Gastrocnemius medialis (tissue), 4 donors: ENCODE data around the gene TTLL9. TPM values are rescaled to one million over a fixed set of nuclear protein-coding genes. Genes with fewer than 3 reads are reported as not detected.

Source experiments
- ATAC-seq, 2 donors: fragments of 150-250 bp; one replicate each; pipeline ENCODE4 v1.9.1; 2016
- DNase-seq, 2 donors: peaks; one replicate each; pipeline ENCODE4 v3.0.0-alpha.2; 2019
- H3K27ac ChIP-seq, 4 donors: fragments of 200-600 bp; sonication (generic); 1 replicate in 1 of 4; 2 replicates in 3 of 4; pipeline ENCODE4 v1.5.1; 2016 to 2018; ENCODE audit warnings: mild to moderate bottlenecking in 2 of 4, moderate library complexity in 1 of 4
- H3K27me3 ChIP-seq, 3 donors: fragments of 200-600 bp; sonication (generic) in 2 of 3; 1 replicate in 1 of 3; 2 replicates in 2 of 3; pipeline versions ENCODE4 v1.5.1 to v1.6.0; 2016 to 2019; ENCODE audit warnings: mild to moderate bottlenecking in 1 of 3, moderate library complexity in 1 of 3
- H3K36me3 ChIP-seq, 2 donors: fragments of 200-600 bp; sonication (generic) in 1 of 2; one replicate each; pipeline ENCODE4 v1.5.1; 2017 to 2018
- H3K4me1 ChIP-seq, 2 donors: fragments of 200-600 bp; sonication (generic) in 1 of 2; one replicate each; pipeline ENCODE4 v1.5.1; 2016 to 2017; ENCODE audit warnings: mild to moderate bottlenecking in 2 of 2
- H3K4me3 ChIP-seq, 4 donors: fragments of 200-600 bp; sonication (generic) in 3 of 4; 1 replicate in 1 of 4; 2 replicates in 3 of 4; pipeline ENCODE4 v1.5.1; 2016 to 2019; ENCODE audit warnings: mild to moderate bottlenecking in 2 of 4
- H3K9me3 ChIP-seq, 3 donors: fragments of 200-600 bp; sonication (generic) in 2 of 3; 1 replicate in 1 of 3; 2 replicates in 2 of 3; pipeline ENCODE4 v1.5.1; 2016 to 2019
- POLR2A ChIP-seq, 2 donors: fragments of 450-650 bp; IDR thresholded peaks; one replicate each; pipeline ENCODE4 v1.6.1; 2017; ENCODE audit warnings: antibody characterized with exemption in 2 of 2, mild to moderate bottlenecking in 2 of 2, moderate library complexity in 2 of 2
- in situ Hi-C, 4 donors: fragments of 200-750 bp; cut with MboI; loops; one replicate each; pipeline versions ENCODE4 v1.15.0 to v1.8.0; 2017; ENCODE audit warnings: low sequenced_read_pairs in 4 of 4
- intact Hi-C: fragments of 100-400 bp; cut with DNase I; formaldehyde crosslinking; loops from one replicate; pipeline ENCODE4 v1.15.1; 2023; ENCODE audit warnings: low total_unique reads
- total RNA-seq, 4 donors: library from RNA; depleted of rRNA; stranded (reverse); fragments of >200 nt; gene quantifications; one replicate each; pipeline versions ENCODE4 v1.1.0 to v1.2.3, GENCODE V29; 2016
- TF ChIP-seq, protein P1 (sequence below), 5 experiments: fragments of 450-650 bp in 3 of 5; fragments of 200-600 bp in 2 of 5; sonication (generic) in 2 of 5; IDR thresholded peaks in 4 of 5; conservative IDR thresholded peaks in 1 of 5; 1 replicate in 4 of 5; 2 replicates in 1 of 5; pipeline ENCODE4 v1.5.1; 2016 to 2019; ENCODE audit warnings: antibody characterized with exemption in 5 of 5, mild to moderate bottlenecking in 3 of 5, moderate library complexity in 3 of 5

The TTLL9 gene
- total RNA-seq, 4 donors from 2014 or later = not detected

DNA sequence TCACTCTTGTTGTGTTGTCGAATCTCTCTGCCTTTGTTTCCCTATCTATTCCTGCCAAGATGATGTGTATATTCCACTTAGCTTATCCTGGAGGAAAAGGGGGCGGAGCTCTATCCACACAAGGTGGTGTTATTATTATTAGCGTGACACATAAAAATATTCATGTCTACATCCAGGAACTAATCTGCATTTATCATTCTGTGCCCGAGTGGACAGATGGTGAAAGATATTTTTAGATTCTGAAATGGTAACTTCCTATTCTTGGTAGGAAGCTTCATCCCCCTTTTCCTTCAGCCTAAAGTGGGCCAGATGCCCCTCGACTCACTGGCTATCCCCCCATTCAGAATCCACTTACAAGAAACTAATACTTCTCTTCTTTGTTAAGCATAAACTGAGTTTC is 99.6 kb downstream of the TTLL9 start:
- Histone ChIP-seq H3K27me3 (peaks cover 19 to 25% (median 24%) of the 10 kb centered on the region in 3 donors), H3K27ac (no peak overlapping the region), H3K4me3 (no peak overlapping the region), H3K36me3 (no peaks in the 10 kb centered on the region), H3K9me3 (no peaks in the 10 kb centered on the region), H3K4me1 (no peaks in the 10 kb centered on the region)
- in situ Hi-C loops (no loop called here), intact Hi-C loops (no loop called here)
- TF ChIP-seq POLR2A (IDR thresholded peaks at IDR 0.05) = no peak
- TF ChIP-seq, protein P1, sequence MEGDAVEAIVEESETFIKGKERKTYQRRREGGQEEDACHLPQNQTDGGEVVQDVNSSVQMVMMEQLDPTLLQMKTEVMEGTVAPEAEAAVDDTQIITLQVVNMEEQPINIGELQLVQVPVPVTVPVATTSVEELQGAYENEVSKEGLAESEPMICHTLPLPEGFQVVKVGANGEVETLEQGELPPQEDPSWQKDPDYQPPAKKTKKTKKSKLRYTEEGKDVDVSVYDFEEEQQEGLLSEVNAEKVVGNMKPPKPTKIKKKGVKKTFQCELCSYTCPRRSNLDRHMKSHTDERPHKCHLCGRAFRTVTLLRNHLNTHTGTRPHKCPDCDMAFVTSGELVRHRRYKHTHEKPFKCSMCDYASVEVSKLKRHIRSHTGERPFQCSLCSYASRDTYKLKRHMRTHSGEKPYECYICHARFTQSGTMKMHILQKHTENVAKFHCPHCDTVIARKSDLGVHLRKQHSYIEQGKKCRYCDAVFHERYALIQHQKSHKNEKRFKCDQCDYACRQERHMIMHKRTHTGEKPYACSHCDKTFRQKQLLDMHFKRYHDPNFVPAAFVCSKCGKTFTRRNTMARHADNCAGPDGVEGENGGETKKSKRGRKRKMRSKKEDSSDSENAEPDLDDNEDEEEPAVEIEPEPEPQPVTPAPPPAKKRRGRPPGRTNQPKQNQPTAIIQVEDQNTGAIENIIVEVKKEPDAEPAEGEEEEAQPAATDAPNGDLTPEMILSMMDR (IDR thresholded peaks at IDR 0.05 in 4 of 5, conservative IDR thresholded peaks at IDR 0.05 in 1 of 5) = no peak
- no peak for DNase-seq
- ATAC-seq = no peak

DNA sequence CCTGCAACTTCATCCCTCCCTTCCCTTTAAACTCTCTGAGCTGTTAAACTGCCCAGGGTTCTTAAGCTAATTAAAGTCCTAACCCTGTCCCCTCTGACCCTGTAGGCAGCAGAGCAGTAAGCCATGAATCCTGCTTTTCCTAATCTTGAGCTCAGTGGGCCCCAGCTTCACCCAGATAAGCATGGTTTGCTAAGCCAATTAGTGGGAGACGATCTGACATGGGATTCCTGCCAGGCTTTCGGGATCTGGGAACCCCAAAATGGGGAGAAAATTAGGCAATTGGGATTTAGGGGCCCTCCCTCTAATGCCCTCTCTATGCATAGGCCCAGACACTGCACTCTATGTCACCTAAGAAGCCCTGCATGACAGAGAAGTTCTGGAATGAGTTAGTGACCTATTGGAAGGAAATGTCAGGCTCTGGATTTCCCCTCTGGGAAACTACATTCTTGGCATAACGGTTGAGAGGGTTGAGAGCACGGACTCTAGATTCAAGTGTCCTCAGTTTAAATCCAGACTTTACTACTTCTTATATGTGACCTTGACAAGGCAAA is 102.1 kb downstream of the TTLL9 start:
- Histone ChIP-seq H3K27me3 (peaks cover 7 to 12% (median 8%) of the 10 kb centered on the region in 3 donors), H3K9me3 (no peaks in the 10 kb centered on the region), H3K36me3 (no peaks in the 10 kb centered on the region), H3K27ac (no peak overlapping the region), H3K4me3 (no peak overlapping the region), H3K4me1 (no peaks in the 10 kb centered on the region)
- no peak for TF ChIP-seq POLR2A (IDR thresholded peaks at IDR 0.05)
- TF ChIP-seq, protein P1 (IDR thresholded peaks at IDR 0.05 in 4 of 5, conservative IDR thresholded peaks at IDR 0.05 in 1 of 5) = no peak
- no peak for ATAC-seq
- intact Hi-C loops = no loop called here
- no peak for DNase-seq
- in situ Hi-C loops = no loop called here

- intact Hi-C loops = no loop called here
- no peaks in the 10 kb centered on the region for H3K4me1 ChIP-seq
- H3K27ac ChIP-seq = no peak overlapping the region
- no peaks in the 10 kb centered on the region for H3K36me3 ChIP-seq
- in situ Hi-C loops = no loop called here
- DNase-seq = no peak
- no peak for TF ChIP-seq POLR2A (IDR thresholded peaks at IDR 0.05)
- TF ChIP-seq, protein P1 (IDR thresholded peaks at IDR 0.05 in 4 of 5, conservative IDR thresholded peaks at IDR 0.05 in 1 of 5) = no peak
- H3K4me3 ChIP-seq = no peak overlapping the region
- peaks cover 7 to 9% (median 8%) of the 10 kb centered on the region in 3 donors for H3K27me3 ChIP-seq
- no peak for ATAC-seq
- no peaks in the 10 kb centered on the region for H3K9me3 ChIP-seq
These were observed 103.9 kb downstream of the TTLL9 start for GRCh38 chr20:31974296-31974695.

DNA sequence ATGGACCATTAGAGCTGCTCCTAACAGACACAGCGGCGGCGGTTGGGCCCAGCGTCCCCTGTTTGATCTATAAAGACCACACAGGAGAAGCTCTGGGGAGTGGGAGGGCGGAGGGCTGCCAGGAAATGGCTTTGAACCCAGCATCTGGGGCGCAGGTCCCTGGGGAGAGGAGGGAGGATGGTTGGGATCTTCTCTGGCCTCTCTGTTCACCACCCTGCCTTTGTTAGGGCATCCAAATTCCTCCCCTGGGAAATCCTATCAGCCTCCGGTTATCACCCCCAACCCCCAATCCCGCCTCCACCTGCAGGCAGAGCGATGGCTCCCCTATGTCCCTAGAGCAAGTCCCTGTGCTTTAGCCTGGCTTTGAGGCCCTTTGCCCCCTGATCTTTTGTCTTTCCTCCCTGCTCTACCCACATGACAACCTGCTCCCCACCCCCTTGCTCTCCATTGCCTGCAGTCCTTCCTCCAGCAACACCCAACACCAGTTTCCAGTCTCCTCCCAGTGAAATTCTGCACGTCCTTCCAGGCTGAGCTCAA is 104.6 kb downstream of the TTLL9 start:
- no peak overlapping the region for H3K4me3 ChIP-seq
- intact Hi-C loops = no loop called here
- no peaks in the 10 kb centered on the region for H3K9me3 ChIP-seq
- TF ChIP-seq POLR2A (IDR thresholded peaks at IDR 0.05) = no peak
- TF ChIP-seq, protein P1 (IDR thresholded peaks at IDR 0.05 in 4 of 5, conservative IDR thresholded peaks at IDR 0.05 in 1 of 5) = no peak
- ATAC-seq = no peak
- H3K27ac ChIP-seq = no peak overlapping the region
- H3K36me3 ChIP-seq = no peaks in the 10 kb centered on the region
- in situ Hi-C loops = no loop called here
- no peaks in the 10 kb centered on the region for H3K4me1 ChIP-seq
- no peak for DNase-seq
- peaks cover 9 to 10% (median 10%) of the 10 kb centered on the region in 3 donors for H3K27me3 ChIP-seq

- intact Hi-C loops (no loop called here), in situ Hi-C loops (no loop called here)
- DNase-seq (no peak), ATAC-seq (no peak)
- Histone ChIP-seq H3K9me3 (no peaks in the 10 kb centered on the region), H3K27me3 (peaks cover 9 to 10% (median 10%) of the 10 kb centered on the region in 3 donors), H3K4me1 (no peaks in the 10 kb centered on the region), H3K4me3 (no peak overlapping the region), H3K36me3 (no peaks in the 10 kb centered on the region), H3K27ac (no peak overlapping the region)
- TF ChIP-seq, protein P1 (IDR thresholded peaks at IDR 0.05 in 4 of 5, conservative IDR thresholded peaks at IDR 0.05 in 1 of 5) = no peak
- TF ChIP-seq POLR2A (IDR thresholded peaks at IDR 0.05) = no peak
These were observed 105.4 kb downstream of the TTLL9 start for GRCh38 chr20:31975874-31976273.
